HG03025 (cell line): Measurements from ENCODE around the gene CCR2.
"Not testable (repeated sequence)": the region's sequence is repeated elsewhere in the genome, so short reads cannot be mapped to it uniquely, and the experiment has no call there.

Source experiments
- ATAC-seq: cut with Tn5 transposase; IDR thresholded peaks from one replicate; pipeline ENCODE4 v1.9.1; 2021; ENCODE audit warnings: mild to moderate bottlenecking, moderate library complexity; ENCODE audit not compliant: unreplicated experiment, low FRiP score

Gene CCR2

GRCh38 chr3:46353647-46354410, at the start of gene CCR2:
Gene CCR2, plus strand, starts transcription at chr3:46354111. Its CDS starts 3,417 bp downstream, at chr3:46357528.
- no peak for ATAC-seq

GRCh38 chr3:46304739-46305138, 49.2 kb upstream of the CCR2 start:
- ATAC-seq, result no peak

- ATAC-seq, result no peak
These were observed 40.9 kb upstream of the CCR2 start for GRCh38 chr3:46312991-46313390.

- ATAC-seq, result no peak
These were observed 39.4 kb upstream of the CCR2 start for GRCh38 chr3:46314517-46314916.

- ATAC-seq, result no peak
These were observed 37.7 kb upstream of the CCR2 start for GRCh38 chr3:46316206-46316605.

GRCh38 chr3:46318207-46318927, 35.5 kb upstream of the CCR2 start:
- ATAC-seq, result no peak

- no peak for ATAC-seq
These were observed 32.3 kb upstream of the CCR2 start for GRCh38 chr3:46321461-46322104.

DNA sequence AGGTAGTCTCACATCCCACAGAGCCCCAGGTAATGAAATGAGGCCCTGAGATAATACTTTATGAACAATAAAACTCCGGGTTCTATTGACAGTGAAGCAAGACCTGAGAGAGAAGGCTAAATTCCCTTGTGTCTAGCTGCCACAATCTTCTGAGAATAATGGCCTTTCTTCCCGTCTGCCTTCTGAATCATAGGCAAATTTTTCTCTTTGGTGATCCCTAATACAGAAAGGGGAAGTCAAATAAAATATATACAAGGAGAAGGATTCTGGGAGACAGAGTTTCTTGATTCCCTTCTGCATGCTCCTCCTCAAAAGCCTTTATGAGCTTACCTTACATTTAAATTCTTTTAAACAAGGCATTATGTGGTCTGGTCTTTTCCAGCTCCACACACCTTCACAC, 29.9 kb upstream of the CCR2 start:
- ATAC-seq, result no peak

DNA sequence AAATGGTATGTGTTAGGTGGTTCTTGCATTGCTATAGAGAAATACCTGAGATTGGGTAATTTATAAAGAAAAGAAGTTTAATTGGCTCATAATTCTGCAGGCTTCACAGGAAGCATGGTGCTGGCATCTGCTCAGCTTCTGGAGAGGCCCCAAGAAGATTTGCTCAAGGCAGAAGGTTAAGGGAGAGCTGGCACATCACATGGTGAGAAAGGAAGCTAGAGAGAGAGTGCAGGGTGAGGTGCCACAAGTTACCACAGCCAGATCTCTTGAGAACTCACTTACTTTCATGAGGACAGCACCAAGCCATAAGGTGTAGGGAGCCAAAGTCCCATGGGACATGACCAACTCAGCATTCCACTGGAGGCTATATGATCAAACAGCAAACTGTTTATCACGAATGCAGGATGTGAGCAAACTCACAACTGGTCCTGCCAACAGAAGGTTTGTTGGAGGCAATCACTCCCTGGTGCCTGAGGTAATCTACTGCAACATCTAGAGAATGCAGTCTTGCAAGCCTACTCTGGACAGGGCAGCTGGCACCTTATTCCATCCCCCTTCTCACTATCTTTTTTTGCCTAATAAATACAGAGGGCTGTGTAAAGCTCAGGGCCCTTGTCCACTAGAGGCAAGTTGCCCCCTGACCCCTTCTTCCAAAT, 28.1 kb upstream of the CCR2 start:
- no peak for ATAC-seq

GRCh38 chr3:46330676-46331075, 23.2 kb upstream of the CCR2 start:
- ATAC-seq, result not testable (repeated sequence)

DNA sequence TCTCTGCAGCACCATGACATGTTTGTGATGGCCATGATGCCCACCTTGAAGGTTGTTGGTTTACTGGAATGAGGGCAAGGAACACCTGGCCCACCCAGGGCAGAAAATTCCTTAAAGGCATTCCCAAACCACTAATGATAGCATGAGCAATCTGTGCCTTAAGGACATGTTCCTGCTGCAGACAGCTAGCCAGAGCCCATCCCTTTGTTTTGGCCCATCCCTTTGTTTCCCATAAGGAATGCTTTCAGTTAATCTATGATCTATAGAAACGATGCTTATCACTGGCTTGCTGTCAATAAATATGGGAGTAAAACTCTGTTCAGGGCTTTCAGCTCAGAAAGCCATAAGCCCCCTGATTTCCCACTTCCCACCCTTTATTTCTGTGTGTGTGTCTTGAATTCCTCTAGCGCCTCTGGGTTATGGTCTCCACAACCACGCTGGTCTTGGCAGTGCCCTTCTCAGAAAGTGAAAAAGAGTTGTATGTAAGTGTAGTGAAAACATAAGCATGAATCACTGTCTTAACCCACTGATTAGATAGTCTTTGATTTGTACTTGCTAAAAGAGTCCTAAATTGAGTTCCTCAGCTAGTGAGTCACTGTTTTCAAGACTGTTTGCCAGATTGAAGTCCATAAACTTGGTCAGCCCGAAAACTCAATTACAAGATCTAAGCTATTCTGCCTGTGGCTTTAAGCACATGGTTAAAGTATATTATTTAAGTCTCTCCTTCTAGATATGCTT, 19.0 kb upstream of the CCR2 start:
- ATAC-seq, result no peak

- no peak for ATAC-seq
These were observed 18.4 kb upstream of the CCR2 start for GRCh38 chr3:46335541-46335940.

DNA sequence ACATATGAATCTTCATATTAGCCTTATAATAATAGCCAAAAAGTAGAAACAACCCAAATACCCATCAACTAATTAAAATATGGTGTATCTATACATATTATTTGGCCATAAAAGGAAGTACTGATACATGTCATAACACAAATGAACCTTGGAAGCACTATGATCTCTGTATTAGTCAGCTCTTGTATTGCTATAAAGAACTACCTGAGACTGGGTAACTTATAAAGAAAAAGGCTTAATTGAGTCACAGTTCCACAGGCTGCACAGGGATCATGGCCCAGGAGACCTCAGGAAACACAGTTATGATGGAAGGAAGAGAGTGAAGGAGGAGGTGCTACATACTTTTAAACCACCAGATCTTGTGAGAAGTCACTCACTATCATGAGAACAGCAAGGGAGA, 16.0 kb upstream of the CCR2 start:
- ATAC-seq, result no peak

DNA sequence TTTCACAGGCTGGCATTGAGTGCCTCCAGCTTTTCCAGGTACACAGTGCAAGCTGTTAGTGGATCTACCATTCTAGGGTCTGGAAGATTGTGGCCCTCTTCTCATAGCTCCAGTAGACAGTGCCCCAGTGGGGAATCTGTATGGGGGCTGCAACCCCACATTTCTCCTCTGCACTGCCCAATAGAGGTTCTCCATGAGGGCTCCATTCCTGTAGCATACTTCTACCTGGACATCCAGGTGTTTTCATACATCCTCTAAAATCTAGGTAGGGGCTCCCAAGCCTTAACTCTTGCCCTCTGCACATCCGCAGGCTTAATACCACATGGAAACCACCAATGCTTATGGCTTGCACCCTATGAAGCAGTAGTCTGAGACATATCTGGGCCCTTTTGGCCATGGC, 15.1 kb upstream of the CCR2 start:
- ATAC-seq, result no peak

DNA sequence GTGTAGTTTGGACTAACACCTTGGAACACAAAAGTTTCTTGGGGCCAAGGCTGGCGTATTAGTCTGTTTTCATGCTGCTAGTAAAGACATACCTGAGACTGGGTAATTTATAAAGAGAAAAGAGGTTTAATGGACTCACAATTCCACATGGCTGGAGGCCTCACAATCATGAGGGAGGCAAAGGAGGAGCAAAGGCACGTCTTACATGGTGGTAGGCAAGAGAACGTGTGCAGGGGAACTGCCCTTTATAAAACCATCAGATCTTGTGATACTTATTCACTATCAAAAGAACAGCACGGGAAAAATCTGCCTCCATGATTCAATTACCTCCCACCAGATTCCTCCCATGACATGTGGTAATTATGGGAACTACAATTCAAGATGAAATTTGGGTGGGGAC, 9.4 kb upstream of the CCR2 start:
- ATAC-seq, result no peak

DNA sequence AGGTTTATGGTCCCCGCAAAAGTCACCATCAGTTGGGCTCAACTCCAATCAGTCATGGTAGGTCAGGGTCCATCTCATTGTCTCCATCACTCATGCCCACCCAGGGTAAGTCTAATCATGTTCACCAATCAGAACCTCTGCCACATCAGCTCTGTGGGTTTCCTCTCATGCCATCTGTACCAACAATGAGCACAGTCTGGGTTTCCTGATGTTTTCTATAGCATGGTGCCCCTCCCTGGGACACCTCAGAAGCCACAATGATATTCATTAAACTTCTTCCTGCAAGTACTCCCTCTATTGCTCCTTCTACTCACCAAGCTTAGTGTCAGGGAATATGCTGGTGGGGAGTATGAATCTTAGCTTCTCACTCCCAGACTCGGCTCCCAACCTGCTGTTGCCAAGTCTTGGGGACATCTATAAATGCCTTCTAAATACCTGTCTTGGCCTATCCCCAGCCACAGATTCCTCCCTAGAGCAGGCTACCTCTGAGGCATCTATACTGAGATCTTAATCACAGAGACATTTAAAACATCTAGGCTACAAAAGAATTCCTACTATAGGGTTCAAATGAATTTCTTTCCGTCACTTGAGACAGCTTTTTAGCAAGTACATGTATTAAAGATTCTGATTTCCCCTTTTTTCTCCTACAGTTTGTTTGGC, 5.0 kb upstream of the CCR2 start:
- no peak for ATAC-seq

- no peak for ATAC-seq
These were observed 4.2 kb upstream of the CCR2 start for GRCh38 chr3:46349484-46350261.

DNA sequence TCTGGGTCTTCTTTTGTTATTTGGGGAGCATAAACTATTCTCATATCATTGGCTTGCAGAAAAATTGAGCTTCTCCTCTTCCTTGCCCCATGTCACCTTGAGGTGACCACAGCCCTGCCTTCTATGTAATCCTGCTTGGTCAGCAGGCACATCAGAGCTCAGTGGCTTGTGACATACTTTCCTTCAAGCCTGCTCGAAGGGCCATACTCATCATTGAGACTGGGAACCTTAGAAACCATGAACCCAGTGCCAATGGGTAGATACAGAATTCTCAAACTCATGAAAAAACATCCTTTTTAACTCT, 3.7 kb upstream of the CCR2 start:
- no peak for ATAC-seq

DNA sequence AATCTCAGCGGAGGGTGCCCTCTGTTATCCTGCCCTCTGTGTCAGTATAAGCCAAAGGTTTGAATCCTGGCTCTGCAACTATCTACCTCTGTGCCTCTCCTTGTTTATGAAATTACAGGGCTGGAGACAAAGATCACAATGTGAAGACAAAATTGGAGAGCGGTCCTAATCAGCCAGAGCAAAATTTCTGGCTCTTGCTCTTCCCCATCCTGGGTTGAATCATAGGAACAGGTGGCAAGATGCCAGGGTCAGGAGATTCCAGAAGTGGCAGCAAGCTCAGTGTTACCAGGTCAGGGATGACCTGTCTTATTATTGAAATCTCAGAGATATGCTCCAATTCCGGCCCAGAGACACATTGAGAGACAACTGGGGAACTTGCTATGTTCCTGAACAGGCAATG, 2.3 kb upstream of the CCR2 start:
- no peak for ATAC-seq
